Psoas muscle (tissue), 8 donors: ENCODE data around the gene PTPN13. TPM values are rescaled to one million over a fixed set of nuclear protein-coding genes. Genes with fewer than 3 reads are reported as not detected.

Experiments used
- ATAC-seq, 4 donors: fragments of 200-7000 bp; cut with Tn5 transposase; one replicate each; pipeline ENCODE4 v1.9.1; 2020; ENCODE audit warnings: moderate library complexity in 3 of 4, mild to moderate bottlenecking in 2 of 4
- DNase-seq, 2 donors: peaks; one replicate each; pipeline ENCODE4 v3.0.0-alpha.2; 2020
- H3K27ac ChIP-seq: fragments of 200-600 bp; one replicate; pipeline ENCODE4 v1.8.0; 2022
- H3K27me3 ChIP-seq, 3 donors: fragments of 200-600 bp in 1 of 3; one replicate each; pipeline versions ENCODE4 v1.6.1 to v1.8.0; 2013 to 2022; ENCODE audit warnings: low read length in 2 of 3, mild to moderate bottlenecking in 2 of 3, moderate library complexity in 1 of 3; ENCODE audit not compliant: insufficient read depth in 3 of 3
- H3K36me3 ChIP-seq, 2 donors: fragments of 200-600 bp in 1 of 2; one replicate each; pipeline versions ENCODE4 v1.6.1 to v1.8.0; 2013 to 2022; ENCODE audit warnings: low read depth in 1 of 2, mild to moderate bottlenecking in 1 of 2, moderate library complexity in 1 of 2; ENCODE audit not compliant: insufficient read depth in 1 of 2
- H3K4me1 ChIP-seq: fragments of 200-600 bp; one replicate; pipeline ENCODE4 v1.8.0; 2022
- H3K4me3 ChIP-seq: fragments of 200-600 bp; one replicate; pipeline ENCODE4 v1.8.0; 2022; ENCODE audit warnings: mild to moderate bottlenecking
- H3K9me3 ChIP-seq: fragments of 200-600 bp; one replicate; pipeline ENCODE4 v1.8.0; 2022
- WGBS, 3 donors: extraction: QIAGEN DNeasy Blood & Tissue Kit; methylation state at CpG; one replicate each; pipeline versions ENCODE4 v1.1.6 to v1.1.7; 2013; 5-methylcytosine and 5-hydroxymethylcytosine counted together
- intact Hi-C, 2 donors: fragments of 100-400 bp; cut with DNase I; formaldehyde crosslinking; loops; one replicate each; pipeline versions ENCODE4 v1.11.0 to v1.14.2; 2022
- polyA plus RNA-seq, 3 donors: library from polyadenylated mRNA; stranded (reverse); fragments of 200-250 nt; gene quantifications; one replicate each; pipeline ENCODE4 v1.2.3, GENCODE V29; 2013
- total RNA-seq, 4 donors: library from RNA; stranded (reverse); fragmentation: NEBNext Ultra II Directional in 2 of 4; extraction: Animal tissue kit (Norgen Biotek cat#: 25700) in 2 of 4; gene quantifications; one replicate each; pipeline versions ENCODE4 v1.2.1 to v1.2.4, GENCODE V29; 2021 to 2023
- TF ChIP-seq, protein P1 (sequence below): fragments of 200-600 bp; IDR thresholded peaks from one replicate; pipeline ENCODE4 v1.8.0; 2022; ENCODE audit warnings: antibody characterized with exemption
- donor health status: healthy with polysubstance abuse.
- donor health status: DM: no; HTN: no; CAD: no; lungs with moderate emphysema.
- donor health status: Bipolar disorder and iron deficiency.
- donor health status: healthy.
- donor health status: DM: yes; HTN: yes; CAD: no.
- donor health status: DM: no; HTN: no; CAD: no.
- donor health status: DM: no; HTN: no; CAD: no.
- donor health status: DM: yes; HTN: yes; CAD: no.

The PTPN13 gene
- total and polyA plus RNA-seq, 7 donors: 0.22 to 2.4 (median 0.89) TPM

- Histone ChIP-seq H3K4me3 (no peak overlapping the region), H3K36me3 (no peaks in the 10 kb centered on the region), H3K4me1 (no peaks in the 10 kb centered on the region), H3K27ac (no peak overlapping the region), H3K9me3 (no peaks in the 10 kb centered on the region), H3K27me3 (no peaks in the 10 kb centered on the region)
- 67 to 77% (median 69%) methylated on average over 5 of the region's 5 CpGs for WGBS, 3 donors
- intact Hi-C loops: no loop called here
- TF ChIP-seq, protein P1, sequence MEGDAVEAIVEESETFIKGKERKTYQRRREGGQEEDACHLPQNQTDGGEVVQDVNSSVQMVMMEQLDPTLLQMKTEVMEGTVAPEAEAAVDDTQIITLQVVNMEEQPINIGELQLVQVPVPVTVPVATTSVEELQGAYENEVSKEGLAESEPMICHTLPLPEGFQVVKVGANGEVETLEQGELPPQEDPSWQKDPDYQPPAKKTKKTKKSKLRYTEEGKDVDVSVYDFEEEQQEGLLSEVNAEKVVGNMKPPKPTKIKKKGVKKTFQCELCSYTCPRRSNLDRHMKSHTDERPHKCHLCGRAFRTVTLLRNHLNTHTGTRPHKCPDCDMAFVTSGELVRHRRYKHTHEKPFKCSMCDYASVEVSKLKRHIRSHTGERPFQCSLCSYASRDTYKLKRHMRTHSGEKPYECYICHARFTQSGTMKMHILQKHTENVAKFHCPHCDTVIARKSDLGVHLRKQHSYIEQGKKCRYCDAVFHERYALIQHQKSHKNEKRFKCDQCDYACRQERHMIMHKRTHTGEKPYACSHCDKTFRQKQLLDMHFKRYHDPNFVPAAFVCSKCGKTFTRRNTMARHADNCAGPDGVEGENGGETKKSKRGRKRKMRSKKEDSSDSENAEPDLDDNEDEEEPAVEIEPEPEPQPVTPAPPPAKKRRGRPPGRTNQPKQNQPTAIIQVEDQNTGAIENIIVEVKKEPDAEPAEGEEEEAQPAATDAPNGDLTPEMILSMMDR: no peak
- no peak for ATAC-seq
- no peak for DNase-seq
These were observed 251.5 kb downstream of the PTPN13 start for GRCh38 chr4:86845593-86845992.

DNA sequence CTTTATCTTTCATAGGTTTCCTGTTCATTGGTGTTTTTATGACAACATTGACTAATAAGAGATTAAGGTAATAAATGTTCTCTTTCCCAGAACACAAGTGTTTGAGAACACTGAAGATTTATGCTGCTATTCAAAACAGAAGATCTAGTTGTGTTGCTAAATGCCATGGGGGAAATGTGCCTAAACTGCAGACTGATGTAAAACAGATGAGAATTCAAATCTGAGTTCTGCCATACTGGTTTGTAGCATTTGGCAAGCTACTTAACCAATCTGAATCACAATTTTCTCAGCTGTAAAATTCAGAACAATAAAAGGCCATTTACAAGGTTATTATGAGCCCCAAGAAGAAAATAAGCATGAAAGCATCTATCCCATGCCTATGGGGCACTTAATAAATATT lies 252.8 kb downstream of the PTPN13 start:
- H3K4me3 ChIP-seq: no peak overlapping the region
- ATAC-seq: no peak
- intact Hi-C loops: no loop called here

DNA sequence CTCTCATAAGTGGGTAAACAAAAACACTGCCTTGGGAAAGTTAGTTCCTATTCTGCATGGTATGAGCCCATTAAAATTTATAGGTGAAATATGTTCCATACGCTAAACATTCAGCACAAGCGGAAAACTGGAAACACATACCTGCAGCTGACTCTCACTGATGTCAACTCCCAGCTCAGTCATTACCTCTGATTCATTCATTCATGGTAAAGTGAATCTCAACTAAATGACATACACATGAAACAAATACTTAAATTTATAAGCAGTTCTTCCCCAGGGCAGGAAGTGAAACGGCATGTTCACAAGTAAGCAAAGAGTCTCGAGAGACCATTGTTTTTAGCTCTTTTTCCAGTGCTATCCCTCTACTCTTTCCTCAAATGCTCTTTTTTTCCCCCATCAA lies 253.5 kb downstream of the PTPN13 start:
- Histone ChIP-seq H3K4me1 (no peaks in the 10 kb centered on the region), H3K27ac (no peak overlapping the region), H3K9me3 (no peaks in the 10 kb centered on the region), H3K27me3 (no peaks in the 10 kb centered on the region), H3K4me3 (peak overlapping the region; percentile 12), H3K36me3 (no peaks in the 10 kb centered on the region)
- no peak for ATAC-seq
- TF ChIP-seq, protein P1: no peak
- 56 to 64% (median 63%) methylated on average over 4 of the region's 4 CpGs for WGBS, 3 donors
- intact Hi-C loops: no loop called here
- DNase-seq: no peak

More for the DNA sequence above, 252.8 kb downstream of the PTPN13 start:
- H3K4me1 ChIP-seq: no peaks in the 10 kb centered on the region
- H3K27me3 ChIP-seq: no peaks in the 10 kb centered on the region
- H3K27ac ChIP-seq: no peak overlapping the region
- TF ChIP-seq, protein P1: no peak
- no peaks in the 10 kb centered on the region for H3K36me3 ChIP-seq
- H3K9me3 ChIP-seq: no peaks in the 10 kb centered on the region
- DNase-seq: no peak

- TF ChIP-seq, protein P1: no peak
- Histone ChIP-seq H3K9me3 (no peaks in the 10 kb centered on the region), H3K27ac (no peak overlapping the region), H3K27me3 (no peaks in the 10 kb centered on the region), H3K4me3 (peak overlapping the region; percentile 12), H3K4me1 (no peaks in the 10 kb centered on the region), H3K36me3 (no peaks in the 10 kb centered on the region)
- intact Hi-C loops: no loop called here
- 48 to 56% (median 55%) methylated on average over 7 of the region's 7 CpGs for WGBS, 3 donors
- DNase-seq (no peak), ATAC-seq (no peak)
These were observed 254.0 kb downstream of the PTPN13 start for GRCh38 chr4:86848136-86848535.
